GM19238 (cell line): ENCODE data around the gene MANBA.
"Not testable (repeated sequence)": the region's sequence is repeated elsewhere in the genome, so short reads cannot be mapped to it uniquely, and the experiment has no call there.

ENCODE experiments used
- DNase-seq: peaks from one replicate; pipeline ENCODE4 v3.0.0; 2011; ENCODE audit warnings: low spot score; ENCODE audit not compliant: insufficient read length

Gene MANBA

DNA sequence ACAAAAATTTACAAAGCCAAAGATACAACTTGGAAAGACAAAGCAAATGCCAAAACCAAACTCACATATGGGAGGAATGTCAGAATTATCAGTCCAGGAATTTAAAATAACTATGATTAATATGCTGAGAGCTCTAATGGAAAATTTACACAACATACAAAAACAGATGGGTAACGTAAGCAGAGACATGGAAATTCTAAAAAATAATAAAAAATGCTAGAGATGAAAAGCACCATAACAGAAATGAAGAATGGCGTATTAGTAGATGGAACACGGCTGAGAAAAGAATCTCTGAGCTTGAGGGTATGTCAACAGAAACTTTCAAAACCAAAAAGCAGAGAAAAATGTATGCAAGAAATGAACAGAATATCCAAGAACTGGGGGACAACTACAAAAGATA lies 4.1 kb upstream of the MANBA start:
- DNase-seq, result no peak

DNA sequence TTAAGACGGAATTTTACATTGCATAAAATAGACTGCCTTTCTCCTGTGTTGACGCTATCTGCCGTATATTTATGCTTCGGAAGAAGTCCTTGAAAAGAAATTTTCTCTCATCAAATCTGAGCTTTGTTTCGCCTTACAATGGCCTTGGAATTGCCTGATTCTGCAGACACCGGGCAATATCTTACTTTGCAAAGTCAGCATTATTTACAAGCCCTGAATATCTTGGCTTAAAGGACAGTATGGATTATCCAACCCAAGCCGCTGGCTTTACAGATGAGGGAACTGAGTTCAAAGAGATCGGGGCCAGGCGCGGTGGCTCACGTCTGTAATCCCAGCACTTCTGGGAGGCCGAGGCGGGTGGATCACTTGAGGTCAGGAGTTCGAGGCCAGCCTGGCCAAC lies 1.1 kb upstream of the MANBA start:
- DNase-seq, result no peak

DNA sequence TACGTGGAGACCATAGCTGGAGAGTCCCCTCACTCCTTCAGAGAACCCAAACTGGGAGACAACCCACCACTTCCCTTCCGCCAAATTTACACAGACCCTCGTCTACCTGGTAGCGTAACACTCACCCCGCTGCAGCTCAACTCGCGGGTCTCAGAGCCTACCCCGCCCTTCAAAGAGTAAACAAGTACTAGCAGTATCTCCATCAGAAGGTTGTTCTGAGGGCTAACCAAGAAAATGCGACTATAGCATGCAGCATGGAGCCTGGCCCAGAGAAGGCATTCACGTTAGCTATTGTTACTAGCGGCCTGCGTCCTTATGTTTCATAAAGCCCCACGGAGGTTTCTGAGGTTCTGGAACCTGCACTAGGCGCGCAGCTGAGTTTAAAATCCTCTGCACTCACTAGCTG lies 531 bp upstream of the MANBA start:
- no peak for DNase-seq

DNA sequence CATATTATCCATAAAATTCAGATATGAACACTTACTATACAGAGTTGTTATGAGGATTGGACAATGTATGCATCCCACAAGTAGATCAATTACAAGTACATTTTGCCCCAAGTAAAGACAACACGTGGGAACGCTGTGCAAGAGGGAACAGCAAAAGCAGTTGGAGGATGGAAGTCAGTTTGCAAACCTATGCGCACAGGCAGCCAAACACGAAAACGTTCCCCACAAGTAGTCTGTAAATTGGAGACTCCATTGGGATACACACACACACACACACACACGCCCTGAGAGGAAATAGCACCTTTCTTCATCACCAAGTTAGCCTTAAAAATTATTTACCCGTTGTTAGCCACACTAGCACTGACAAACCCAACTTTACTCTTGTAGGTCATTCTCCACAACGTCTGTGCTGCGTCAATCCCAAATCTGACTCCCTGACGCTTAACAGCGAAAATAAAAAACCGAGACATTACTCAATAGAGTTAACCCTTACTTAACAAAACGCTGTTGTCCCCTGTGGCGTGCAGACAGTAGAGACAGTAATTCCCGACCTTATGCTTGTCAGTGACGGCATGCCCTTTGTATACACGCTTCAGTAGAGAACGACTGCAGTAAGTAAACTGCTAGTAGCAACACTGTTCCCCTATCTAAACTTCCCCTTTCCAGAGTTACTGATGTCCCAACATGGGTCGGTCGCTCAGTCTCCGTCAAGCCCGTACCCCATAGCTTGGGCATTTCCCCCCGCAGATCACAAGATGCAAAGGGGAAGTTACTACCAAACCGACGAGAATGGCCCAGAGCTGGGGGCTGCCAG lies 730 bp downstream of the MANBA start:
- DNase-seq, result peak; percentile 26

DNA sequence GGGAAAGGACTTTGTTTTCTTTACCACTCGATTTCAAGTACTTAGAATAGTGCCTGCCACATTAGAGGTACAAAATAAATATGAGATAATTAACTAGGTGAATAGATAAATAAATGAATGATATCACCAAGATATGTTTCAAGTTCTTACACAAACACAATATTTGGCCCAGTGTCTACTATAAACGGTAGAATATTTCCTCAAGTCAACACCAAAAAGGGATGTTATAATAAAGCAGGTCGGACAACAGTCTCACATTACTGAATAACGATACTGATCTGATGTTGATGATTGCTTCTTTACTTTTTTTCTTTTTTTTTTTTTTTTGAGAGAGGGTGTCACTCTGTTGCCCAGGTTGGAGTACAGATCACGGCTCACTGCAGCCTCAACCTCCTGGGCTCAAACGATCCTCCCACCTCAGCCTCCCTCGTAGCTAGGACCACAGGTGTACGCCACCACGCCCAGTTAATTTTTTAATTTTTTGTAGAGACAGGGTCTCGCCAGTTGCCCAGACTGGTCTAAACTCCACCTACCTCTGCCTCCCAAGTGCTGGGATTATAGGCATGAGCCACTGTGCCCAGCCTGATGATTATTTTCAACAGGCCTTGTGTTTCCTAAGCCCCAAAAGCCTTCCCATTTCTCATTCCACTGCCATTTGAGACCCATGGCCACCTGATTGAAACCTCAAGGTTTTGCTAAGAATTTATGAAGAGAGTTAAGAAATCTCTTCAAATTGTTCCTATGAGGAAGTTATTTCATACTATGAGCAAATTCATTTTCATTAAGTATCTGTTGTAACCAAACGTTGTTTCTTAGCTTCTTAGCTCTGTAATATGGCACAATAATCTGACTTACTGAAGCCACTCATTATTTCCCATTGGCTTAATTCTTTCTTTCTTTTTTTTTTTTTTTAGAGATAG lies 2.3 kb downstream of the MANBA start:
- DNase-seq, result no peak

DNA sequence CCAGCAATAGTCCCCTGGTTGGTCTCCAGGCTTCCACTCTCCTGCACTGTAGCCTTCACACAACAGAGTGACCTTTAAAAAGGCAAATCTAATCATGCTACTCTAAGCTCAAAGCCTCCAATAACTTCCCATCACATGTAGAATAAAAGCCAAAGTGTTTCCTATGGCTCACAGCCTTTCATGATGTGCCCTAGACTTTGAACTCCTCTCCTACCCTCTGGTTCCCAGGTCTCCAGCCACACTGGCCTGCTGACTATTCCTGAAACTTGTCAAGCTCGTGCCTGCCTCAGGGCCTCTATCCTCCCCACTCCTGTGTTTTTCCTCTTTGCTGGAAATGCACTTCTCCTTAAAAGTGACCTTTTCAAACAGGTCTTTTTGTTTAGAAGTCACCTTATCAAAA lies 3.1 kb downstream of the MANBA start:
- no peak for DNase-seq

DNA sequence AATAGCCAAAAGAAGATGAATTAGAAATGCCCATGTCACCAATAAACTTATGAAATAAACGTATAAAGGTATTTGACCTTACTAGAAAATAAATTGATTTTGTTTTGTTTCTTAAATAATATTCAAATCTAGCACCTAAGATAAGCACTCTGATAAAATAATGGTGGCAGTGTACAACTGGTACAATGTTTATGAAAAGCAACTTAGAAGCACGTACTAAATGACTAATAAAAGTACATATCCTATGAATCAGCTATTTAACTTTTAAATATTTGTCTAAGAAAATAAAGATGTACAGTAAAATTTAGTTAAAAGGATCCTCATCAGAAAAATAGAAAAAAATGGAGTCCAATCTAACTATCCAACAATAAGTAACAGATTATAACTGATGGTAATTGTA lies 6.7 kb downstream of the MANBA start:
- no peak for DNase-seq

DNA sequence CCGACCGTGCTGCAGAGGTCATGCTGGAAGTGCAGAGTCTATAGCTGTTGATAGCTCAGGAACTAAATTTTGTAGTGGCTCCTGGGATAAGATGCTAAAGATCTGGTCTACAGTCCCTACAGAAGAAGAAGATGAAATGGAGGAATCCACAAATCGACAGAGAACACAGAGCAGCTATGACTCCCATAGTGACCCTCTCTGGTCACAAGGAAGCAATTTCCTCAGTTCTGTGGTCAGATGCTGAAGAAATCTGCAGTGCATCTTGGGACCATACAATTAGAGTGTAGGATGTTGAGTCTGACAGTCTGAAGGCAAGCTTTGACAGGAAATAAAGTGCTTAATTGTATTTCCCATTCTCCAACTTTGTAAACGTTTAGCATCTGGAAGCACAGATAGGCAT lies 8.8 kb downstream of the MANBA start:
- no peak for DNase-seq

DNA sequence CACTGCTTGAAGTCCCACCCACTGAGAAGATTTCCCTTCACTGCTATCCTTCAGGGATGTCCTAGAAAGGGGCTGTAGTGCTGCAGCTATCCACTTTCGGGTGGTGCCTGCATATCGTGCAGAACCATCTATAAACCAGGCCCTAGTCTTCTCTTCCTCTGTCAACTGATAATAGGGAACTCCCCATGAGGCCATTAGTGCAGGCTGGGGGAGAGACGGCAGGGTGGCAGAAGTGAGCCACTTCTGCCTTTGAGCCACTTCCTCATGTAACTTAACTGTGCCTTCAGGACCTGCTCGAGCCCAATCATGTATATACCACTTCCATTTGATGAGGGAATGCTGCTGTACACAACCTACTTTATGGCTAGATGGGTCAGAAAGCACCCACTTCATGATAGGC lies 17.4 kb downstream of the MANBA start:
- DNase-seq, result not testable (repeated sequence)

DNA sequence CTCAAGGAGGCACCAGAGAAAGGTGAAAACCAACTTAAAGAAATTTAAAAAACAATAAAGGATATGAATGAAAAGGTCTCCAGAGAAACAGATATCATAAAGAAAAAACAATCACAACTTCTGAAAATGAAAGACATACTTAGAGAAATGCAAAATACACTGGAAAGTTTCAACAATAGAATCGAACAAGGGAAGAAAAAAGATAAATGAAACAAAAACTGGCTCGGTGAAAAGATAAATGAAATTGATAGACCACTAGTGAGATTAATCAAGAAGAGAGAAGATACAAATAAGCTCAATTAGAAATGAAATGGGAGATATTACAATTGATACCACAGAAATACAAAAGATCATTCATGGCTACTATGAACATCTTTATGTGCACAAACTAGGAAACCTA lies 22.0 kb downstream of the MANBA start:
- not testable (repeated sequence) for DNase-seq

DNA sequence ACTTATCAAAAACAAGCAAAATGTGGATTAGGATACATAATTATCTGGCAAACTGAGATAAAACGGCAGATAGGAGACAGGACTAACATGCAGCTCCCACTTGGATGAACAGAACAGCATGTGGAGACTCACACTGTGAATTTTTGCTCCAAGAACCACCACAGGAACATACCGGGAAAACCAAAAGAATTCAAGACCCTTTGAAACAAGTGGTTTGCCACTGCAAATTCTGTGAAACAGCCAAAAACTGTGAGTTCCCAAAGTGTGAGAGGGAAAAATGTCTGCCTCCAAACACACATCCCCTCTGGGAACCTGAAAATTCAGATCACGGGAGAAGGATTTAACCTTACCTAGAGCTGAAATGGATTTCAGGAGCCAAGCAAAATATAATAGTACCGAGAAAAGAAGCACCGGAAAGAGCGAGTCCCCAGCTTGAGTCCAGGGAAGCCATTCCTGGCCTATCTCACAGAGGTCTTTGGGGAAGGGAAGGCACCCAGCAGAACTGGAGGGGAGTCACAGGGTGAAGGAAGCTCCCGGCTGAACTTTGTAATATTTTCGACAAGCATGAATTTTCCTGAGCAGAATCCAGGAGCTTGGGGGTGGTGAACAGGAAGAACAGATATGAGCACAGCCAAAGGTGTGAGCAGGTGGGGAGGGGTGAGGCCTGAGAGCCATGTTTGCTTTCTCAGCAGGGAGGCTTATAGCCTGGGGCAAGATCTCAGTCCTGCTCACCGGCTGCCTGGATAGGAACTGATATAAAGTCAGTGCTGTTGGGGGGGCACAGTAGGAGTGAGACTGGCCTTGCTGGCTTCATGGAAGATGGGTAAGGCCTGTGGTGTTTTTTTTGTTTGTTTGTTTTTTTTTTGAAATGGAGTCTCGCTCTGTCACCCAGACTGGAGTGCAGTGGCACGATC lies 23.9 kb downstream of the MANBA start:
- no peak for DNase-seq

DNA sequence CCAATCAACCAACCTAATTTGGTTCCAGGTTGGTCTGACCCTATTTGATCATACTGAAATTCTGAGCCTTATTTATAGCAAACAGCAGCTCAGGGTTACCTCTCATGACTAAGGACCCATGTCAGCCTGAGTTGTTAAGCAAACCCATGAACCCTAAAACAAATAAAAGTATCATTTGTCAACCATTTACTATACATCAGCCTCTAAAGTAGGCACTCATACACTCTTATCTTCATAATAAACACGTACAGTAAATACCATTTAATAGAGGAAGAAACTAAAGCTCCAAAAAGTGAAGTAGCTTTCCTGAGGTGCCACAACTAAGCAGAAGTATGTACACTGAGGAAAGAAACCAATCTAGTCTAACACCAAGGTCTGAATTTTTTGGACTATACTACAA lies 25.2 kb downstream of the MANBA start:
- DNase-seq, result no peak

DNA sequence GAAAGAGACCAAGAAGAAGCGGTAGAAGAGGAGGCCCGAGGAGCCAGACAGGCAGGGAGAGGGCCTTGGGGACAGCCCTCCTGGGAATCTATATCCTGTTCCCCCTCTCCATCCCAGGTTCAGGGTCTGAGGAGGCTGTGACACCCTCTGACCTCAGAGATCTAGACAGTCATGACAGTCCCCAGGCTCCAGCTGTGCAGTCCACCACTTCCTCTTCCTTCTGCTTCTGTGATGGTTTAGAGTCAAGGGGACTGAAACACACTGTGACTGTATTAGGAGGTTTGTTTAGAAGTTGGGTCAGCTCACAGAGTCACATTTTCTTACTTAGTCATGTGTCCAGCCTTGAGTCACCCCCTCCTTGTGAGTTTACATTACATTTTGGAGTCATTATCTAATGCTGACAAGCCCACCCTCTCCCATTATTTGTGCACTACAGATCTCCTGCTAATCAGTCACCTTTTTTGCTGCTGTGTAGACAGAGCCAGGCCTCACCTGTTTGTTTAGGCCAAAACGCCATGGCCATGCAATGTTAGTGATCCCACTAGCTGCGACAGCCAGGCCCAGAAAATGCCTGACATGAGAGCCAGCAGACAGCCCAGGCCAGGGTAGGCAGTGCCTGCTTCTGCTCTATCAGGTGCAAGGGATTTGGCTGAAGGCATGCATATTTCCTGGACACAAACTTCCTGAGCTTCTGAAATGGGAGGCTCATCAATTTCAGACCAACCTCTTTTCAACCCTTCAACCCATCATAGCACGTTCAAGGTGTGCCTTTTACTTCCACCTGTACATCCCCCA lies 26.0 kb downstream of the MANBA start:
- peak; percentile 23 for DNase-seq

DNA sequence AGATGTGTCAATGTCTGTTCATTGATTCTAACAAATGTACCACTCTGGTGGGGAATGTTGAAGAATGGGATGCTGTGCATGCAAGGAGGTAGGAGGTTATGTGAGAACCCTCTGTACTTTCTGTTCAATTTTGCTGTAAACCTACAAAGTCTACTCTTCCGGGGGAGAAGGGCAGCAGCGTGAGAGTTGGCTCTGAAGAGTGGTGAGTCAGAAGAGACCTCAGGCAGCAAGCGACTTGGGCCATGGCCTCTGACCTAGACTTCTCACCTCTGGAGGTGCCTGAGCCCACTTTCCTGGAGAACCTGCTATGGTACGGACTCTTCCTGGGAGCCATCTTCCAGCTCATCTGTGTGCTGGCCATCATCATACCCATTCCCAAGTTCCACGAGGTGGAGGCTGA lies 26.7 kb downstream of the MANBA start:
- no peak for DNase-seq

DNA sequence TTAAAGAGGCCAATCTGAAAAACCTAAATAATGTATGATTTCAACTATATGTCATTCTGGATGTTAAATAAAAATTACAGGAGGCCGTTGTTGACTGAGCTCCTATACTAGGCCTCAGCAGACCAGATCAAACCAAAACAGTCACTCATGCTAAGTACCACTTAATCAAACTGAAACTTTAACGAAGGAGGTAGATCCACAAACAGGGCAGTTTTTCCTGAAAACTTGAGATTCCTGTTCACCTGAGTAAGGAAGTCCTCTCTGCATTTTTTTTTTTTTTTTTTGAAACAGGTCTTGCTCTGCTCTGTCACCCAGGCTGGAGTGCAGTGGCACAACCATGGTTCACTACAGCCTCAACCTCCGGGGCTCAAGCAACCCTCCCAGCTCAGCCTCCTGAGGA lies 27.7 kb downstream of the MANBA start:
- DNase-seq, result no peak

DNA sequence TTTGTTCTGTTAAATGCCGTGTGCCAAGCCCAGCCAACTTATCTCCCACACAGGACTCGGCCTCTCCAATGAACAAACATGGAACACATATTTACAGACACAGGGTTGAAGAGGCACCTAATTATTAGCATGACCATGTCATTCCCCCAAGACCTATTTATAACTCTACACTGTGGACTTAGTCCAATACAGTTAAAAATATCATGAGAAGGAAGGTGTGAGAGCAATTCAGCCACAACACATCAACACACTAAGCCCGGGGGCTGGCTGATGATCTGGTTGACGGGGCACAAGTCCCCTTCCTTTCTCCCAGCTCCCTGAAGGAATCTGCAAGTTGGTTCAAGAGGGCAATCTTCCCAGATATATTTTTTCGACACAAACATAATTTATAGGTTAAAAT lies 28.1 kb downstream of the MANBA start:
- no peak for DNase-seq

DNA sequence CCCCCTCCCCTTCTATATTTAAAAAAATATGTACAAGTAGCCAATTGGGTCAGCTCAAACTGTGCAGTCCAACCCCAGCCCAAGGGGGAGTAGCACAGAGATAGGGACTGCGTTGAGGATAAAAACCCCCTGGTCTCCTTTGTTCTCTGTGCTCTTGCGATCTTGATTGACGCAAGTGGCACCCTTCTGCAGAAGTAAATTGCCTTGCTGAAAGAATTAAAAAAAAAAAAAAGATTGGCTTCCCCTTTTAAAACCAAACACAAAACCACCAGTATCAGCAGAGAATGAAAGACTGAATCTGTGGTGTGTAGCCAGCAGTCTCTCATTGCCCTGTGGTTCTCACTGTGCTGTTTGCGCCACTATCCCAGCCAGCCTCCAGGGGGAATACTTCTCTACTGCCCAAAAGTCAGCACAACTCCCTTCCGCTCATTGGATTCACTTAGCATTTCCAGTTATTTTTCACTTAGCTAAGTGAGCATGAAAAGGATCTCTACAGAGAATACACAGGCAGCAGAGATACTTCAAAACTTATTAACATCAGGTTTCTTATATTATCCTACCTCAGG lies 29.7 kb downstream of the MANBA start:
- DNase-seq, result no peak

DNA sequence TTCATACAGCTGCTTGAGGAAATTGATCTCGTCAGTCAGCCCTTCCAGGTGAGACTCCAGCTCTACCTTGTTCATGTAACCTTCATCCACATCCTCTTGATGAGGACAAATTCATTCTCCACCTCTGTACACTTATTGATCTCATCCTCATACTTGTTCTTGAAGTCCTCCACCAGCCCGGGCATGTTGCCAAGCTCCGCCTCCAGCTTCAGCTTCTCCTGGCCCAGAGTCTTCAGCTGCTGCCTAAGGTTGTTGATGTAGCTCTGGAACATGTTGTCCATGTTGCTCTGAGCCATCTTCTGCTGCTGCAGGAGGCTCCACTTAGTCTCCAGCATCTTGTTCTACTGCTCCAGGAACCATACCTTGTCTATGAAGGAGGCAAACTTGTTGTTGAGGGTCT lies 31.3 kb downstream of the MANBA start:
- not testable (repeated sequence) for DNase-seq

DNA sequence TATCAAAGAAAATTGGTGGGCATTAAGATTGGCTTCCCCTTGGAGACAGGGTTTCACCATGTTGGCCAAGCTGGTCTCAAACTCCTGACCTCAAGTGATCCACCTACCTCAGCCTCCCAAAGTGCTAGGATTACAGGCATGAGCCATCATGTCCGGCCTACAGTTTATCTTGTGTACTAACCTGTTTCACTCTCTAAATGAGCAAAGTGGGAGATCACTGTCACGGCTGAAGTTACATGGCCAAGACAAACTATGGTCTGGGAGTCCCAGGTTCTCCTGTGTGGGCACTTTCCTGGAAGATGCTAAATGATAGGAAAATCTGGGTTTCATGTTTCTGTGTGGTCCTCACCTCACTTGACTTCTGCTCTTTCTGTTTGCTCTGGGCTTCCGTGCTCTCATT lies 33.8 kb downstream of the MANBA start:
- DNase-seq, result not testable (repeated sequence)

DNA sequence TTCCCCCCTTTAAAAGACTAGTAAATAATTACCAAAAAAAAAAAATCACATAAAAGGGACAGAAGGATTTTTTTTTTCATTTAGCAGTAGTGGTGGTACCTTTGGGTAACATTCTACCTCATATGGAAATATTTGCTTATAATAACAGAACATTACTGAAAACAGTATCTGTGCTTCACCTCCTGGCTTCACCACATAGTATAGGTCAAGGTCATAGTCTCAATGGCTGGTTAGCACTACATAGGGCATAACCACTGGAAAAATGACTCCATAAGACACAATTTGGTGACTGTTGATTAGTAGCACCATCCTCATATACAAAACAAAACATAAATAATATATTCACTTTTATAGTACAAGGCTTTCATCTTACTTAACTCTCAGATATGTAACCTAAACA lies 34.7 kb downstream of the MANBA start:
- DNase-seq, result no peak
